Central memory CD4-positive, alpha-beta T cell (primary cell): Measurements from ENCODE around the gene C14orf93.
"Not testable (repeated sequence)": the region's sequence is repeated elsewhere in the genome, so short reads cannot be mapped to it uniquely, and the experiment has no call there.

Experiments
- DNase-seq: peaks from one replicate; pipeline ENCODE4 v3.0.0; 2022

Gene C14orf93

DNA sequence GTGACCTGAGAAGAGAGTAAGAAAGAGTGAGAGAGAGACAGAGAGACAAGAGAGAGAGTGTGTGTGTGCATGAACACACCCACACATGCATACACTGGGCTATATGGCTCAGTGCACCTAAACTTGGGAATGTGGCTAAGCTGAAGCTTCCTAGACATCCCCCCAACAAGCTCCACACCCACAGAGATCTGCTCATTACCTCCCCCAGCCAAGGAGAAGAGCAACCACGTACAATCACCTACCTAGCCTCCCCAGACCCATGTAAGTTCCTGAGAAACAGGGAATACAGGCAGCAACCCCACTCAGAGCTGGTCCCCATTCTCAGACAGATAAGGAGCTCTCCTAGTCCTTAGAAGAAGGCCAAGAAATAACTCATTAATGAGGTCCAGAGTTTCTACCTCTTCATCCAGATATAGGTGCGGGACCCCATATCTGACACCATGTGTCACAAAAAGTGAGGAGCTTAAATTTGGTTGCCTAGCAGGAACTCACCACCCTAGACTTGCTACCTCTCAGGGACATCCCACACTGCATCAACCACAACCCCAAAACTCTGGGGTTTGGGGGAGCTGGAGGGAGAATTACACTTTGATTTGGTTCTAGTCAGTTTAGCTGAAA lies 37.5 kb downstream of the C14orf93 start:
- DNase-seq: no peak

- no peak for DNase-seq
These were observed 38.8 kb downstream of the C14orf93 start for GRCh38 chr14:22971152-22971551.

- no peak for DNase-seq
These were observed 43.1 kb downstream of the C14orf93 start for GRCh38 chr14:22966783-22967269.

- DNase-seq: not testable (repeated sequence)
These were observed 43.8 kb downstream of the C14orf93 start for GRCh38 chr14:22965916-22966782.

DNA sequence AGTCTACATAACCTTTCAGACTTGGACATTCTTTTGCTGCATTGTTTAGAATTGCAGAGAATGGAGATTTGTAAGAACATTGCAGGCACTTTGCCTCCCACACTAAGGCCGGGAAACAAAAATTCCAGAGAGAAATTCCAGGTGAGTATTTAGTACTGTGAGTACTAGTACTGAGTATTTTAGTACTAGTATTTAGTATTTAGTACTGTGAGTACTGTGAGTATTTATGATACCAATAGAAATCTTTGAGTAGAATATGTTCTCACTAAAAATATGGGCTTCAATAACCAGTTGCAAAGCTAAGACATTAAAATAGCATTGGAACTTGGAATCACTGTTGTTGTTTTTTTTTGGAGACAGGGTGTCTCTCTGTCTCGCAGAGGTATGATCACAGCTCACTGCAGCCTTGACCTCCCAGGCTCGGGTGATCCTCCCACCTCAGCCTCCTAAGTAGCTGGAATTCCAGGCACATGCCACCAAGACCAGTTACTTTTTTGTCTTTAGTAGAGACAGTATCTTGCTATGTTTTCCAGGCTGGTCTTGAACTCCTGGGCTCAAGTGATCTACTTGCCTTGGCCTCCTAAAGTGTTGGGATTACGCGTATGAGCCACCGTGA lies 47.8 kb downstream of the C14orf93 start:
- DNase-seq: no peak

DNA sequence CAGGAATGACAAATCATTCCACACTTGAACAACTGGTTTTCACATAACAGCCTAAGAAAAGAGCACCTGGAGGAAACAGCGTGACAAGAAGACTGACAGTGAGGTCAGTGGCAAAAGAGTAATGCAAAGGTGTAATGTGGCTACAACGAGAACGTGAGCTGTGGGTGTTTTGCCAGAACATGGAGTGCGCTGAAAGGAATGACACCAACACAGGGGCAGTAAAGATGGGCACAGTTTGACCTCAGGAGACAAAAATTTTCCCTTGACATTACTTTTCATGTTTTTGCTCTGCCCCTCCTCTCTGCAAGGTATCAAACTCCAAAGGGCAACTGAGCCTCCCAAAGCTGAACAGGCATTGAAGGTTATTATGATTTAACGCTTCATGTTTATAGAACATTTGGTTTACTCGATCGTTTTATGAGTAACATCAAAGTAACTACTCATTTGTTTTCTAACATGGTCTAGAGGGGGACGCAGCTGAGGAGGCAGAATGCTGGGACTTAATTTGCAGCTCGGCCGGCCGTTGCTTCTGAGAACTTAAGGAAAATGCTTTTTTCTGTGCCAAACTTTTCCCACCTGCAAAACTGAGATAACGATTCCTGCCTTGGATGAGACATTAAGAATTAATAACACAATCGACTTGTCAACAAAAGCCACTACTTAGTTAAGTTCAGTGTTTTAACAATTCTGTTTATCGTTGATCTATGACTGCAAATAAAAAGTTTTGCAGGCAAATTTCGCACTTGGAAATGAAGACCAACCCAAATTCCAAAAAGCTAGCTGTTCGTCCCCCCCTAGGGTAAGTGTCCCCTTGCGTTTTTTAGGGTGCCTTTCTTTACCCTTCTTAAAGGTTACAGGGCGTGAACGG lies 54.0 kb downstream of the C14orf93 start:
- no peak for DNase-seq

- no peak for DNase-seq
These were observed 57.5 kb downstream of the C14orf93 start for GRCh38 chr14:22952418-22952817.

- DNase-seq: not testable (repeated sequence)
These were observed 58.1 kb downstream of the C14orf93 start for GRCh38 chr14:22951795-22952194.

DNA sequence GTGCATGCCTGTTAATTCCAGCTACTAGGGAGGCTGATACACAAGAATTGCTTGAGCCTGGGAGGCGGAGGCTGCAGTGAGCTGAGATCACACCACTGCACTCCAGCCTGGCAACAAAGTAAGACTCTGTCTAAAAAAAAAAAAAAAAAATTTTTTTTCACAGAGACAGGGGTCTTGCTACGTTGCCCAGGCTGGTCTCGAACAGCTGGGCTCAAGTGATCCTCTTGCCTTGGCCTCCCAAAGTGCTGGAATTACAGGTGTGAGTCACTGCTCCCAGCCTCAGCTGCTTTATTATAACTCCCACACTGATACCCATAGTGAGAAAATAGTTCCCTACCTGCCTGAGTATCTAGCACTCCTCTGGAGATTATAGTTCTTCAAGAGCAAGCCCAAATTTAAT lies 64.3 kb downstream of the C14orf93 start:
- DNase-seq: no peak

- no peak for DNase-seq
These were observed 70.3 kb downstream of the C14orf93 start for GRCh38 chr14:22939684-22940083.
